Neuron (in vitro differentiated cells): ENCODE data around the gene PTCHD4.

Experiments used
- H2AFZ ChIP-seq: one replicate; pipeline ENCODE4 v1.6.1; 2013; ENCODE audit warnings: low read depth, mild to moderate bottlenecking, inconsistent platforms, low read length, moderate library complexity
- H3K27me3 ChIP-seq: one replicate; pipeline ENCODE4 v1.6.1; 2013; ENCODE audit warnings: low read length; ENCODE audit not compliant: insufficient read depth
- H3K36me3 ChIP-seq: one replicate; pipeline ENCODE4 v1.6.1; 2013; ENCODE audit warnings: low read length; ENCODE audit not compliant: insufficient read depth
- H3K4me1 ChIP-seq: one replicate; pipeline ENCODE4 v1.6.1; 2013; ENCODE audit warnings: low read length; ENCODE audit not compliant: insufficient read depth
- H3K4me3 ChIP-seq: 2 replicates; pipeline ENCODE4 v1.5.1; 2013; ENCODE audit warnings: mild to moderate bottlenecking, low read length, moderate library complexity
- H3K9me3 ChIP-seq: one replicate; pipeline ENCODE4 v1.6.1; 2013; ENCODE audit warnings: low read length

Gene PTCHD4

DNA sequence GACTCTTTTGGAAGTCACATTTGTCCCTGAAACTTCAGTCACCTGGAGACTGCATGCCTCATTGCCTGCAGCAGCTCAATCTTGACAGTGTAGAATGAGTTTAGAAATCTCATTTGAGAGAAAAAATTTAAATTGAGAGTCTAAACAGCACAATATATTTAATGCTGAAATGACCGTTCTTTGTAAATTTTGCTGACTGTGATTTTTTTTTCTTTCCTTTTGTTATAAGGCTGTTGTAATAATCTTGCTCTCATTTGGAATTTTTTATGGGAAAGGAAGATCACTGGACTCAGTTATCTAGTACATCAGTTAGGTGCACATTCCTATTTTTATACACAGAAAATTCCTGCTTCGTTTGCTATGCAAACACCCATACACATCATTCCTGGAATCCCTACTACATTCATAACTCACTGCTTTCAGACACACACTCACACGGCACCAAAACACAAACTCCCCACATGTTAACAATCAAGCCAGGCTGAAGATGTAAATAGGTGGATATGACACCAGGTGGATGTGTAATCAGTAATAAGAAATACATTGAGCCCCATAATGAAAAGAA, 43.8 kb downstream of the PTCHD4 start:
- no peaks in the 10 kb centered on the region for H3K9me3 ChIP-seq

DNA sequence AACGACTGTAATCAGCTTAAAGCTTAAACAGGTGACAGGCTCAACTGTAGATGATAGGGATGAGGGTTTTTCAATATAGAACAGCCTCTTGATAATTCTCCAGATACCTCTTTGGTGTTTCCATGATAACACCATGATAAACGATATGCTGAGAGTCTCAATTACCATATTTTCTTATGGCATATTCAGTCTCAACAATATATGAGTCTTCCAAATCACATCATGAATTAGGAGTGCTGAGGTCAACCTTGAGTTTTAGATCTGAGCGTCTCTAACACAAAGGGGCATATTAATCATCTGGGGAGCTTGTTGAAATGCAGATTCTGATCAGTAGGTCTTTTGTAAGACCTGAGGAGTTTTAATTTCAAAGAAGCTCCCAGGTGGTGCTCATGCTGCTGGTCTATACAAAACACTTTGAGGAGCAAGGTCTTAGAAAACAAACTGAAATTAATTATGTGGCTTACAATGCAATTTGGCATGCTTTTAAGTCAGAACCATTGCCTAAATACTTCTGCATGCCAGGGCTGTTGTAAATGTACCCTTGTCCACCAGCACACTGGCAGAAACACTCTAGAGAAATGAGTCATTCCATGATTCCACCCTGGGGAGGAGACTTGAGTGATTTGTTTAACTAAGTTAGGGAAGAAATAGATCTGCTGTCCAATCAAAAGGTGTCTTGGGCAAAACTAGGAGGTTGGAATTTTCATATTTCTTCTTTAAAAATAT, 49.6 kb downstream of the PTCHD4 start:
- no peak overlapping the region for H3K4me3 ChIP-seq
- peaks cover 5% of the 10 kb centered on the region for H3K4me1 ChIP-seq
- no peaks in the 10 kb centered on the region for H3K36me3 ChIP-seq
- H3K27me3 ChIP-seq, result no peaks in the 10 kb centered on the region
- no peaks in the 10 kb centered on the region for H3K9me3 ChIP-seq
- no peak overlapping the region for H2AFZ ChIP-seq

More for the DNA sequence above, 43.8 kb downstream of the PTCHD4 start:
- Histone ChIP-seq H3K4me3 (no peak overlapping the region), H2AFZ (no peak overlapping the region), H3K4me1 (peaks cover 4% of the 10 kb centered on the region), H3K27me3 (peaks cover 17% of the 10 kb centered on the region), H3K36me3 (no peaks in the 10 kb centered on the region)
